Measurements from ENCODE around the gene SLC7A10.
"Not testable (repeated sequence)": the region's sequence is repeated elsewhere in the genome, so short reads cannot be mapped to it uniquely, and the experiment has no call there.

SLC7A10 gene

GRCh38 chr19:33235996-33236350, 10.3 kb upstream of the SLC7A10 start:
- DNase-seq: no peak

GRCh38 chr19:33235269-33235995, 9.8 kb upstream of the SLC7A10 start:
- peak; percentile 55 for DNase-seq

DNA sequence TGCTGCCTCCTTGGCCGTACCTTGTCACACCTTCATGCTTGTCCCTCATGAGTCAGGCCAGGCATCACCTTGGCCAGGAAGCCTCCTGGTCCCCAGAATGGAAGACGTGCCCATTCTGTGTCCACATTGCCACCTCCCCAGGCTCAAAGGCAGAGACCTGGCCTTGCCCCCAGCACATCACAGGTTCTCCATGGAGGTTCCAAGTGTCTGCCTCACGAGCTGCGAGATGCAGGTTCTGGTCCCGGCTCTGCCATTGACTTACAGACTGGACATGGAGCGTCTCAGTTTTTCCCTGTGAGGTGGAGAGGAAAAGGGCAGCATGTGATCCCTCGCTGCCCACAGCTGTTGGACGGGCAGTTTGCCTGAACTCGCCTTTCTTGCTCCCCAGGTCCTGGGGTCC, 9.1 kb upstream of the SLC7A10 start:
- no peak for DNase-seq

GRCh38 chr19:33234092-33234491, 8.4 kb upstream of the SLC7A10 start:
- no peak for DNase-seq

- DNase-seq: no peak
Measured at GRCh38 chr19:33233056-33233873, 7.6 kb upstream of the SLC7A10 start.

GRCh38 chr19:33232656-33233055, 7.0 kb upstream of the SLC7A10 start:
- no peak for DNase-seq

GRCh38 chr19:33231511-33231910, 5.9 kb upstream of the SLC7A10 start:
- no peak for DNase-seq

DNA sequence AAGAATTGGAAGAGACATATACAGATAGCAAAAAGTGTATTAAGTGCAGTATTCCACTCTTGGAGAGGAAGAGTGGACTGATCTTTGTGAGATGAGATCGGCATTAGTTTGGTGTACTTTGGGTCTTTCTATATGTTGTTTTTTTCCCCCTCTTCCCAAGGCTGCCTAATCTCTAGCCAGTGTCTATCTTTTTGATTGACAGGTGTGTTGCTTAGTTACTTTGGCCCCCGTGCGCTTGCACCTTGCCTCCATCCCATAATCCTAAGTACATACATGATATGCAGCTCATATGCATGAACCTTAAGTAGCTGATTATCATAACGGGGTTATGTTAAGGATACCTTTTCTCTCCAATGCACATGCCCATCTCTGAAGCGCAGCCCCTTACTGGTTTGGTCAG, 4.3 kb upstream of the SLC7A10 start:
- no peak for DNase-seq

- DNase-seq: no peak
Measured at GRCh38 chr19:33227870-33228599, 2.4 kb upstream of the SLC7A10 start.

DNA sequence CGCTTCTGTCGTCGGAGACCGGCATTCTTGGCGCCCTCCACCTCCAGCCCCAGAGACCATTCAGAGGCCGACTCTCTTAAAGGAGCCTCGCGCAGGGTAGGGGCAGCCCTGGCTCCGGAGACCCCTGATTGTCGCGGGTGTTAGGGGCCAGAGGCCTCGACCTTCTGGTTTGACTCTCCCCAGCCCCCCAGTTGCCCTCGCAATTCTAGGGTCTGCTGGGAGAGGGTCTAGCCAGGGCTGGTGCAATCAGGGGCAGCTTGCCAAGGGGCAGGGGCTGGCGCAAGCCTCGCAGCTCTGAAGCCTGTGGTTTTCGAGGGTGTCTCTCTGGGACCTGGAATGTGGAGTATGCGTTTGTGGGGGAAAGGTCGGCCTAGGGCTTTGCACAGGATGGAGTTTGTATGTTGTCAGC, 1.6 kb upstream of the SLC7A10 start:
- no peak for DNase-seq

- DNase-seq: no peak
Measured at GRCh38 chr19:33226550-33227241, 1.0 kb upstream of the SLC7A10 start.

DNA sequence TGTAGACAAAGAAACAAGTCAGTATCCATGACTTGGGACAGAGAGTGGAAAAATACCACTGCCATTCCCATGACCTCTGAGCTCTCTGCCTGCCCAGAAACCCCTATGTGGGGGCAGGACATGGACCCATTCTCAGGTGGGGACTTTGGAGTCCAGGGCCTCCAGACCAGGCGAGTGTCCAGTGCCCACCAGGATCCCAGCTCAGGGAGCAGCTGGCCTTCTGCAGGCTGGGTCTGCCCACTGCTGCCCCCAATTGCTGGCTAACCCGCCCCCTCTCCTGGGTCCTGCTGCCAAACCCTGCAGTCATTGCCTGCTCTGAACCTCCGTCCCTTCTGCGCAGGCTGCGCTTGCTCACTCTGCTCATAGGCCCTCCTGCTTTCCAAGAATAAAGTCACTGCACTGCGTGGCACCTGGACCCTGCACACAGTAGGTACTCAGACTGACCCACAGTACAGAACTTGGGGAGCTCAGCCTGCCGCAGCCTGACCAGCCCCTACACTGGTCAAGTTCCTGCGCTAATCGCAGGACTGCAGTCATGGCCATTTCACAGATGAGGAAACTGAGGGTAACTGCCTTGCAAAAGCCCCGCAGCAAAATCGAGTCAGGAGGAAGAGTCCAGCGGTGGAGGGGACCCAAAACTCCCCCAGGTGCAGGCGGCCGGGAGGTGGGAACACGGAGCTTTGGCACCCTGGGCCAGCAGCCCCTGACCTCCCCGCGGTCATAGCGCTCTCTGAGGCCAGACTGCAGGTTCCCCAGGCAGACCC, 774 bp downstream of the SLC7A10 start:
- no peak for DNase-seq

GRCh38 chr19:33222255-33222654, 3.4 kb downstream of the SLC7A10 start:
- not testable (repeated sequence) for DNase-seq

GRCh38 chr19:33221638-33222037, 4.0 kb downstream of the SLC7A10 start:
- DNase-seq: no peak

- no peak for DNase-seq
Measured at GRCh38 chr19:33220735-33221134, 4.9 kb downstream of the SLC7A10 start.

GRCh38 chr19:33220115-33220514, 5.5 kb downstream of the SLC7A10 start:
- no peak for DNase-seq

DNA sequence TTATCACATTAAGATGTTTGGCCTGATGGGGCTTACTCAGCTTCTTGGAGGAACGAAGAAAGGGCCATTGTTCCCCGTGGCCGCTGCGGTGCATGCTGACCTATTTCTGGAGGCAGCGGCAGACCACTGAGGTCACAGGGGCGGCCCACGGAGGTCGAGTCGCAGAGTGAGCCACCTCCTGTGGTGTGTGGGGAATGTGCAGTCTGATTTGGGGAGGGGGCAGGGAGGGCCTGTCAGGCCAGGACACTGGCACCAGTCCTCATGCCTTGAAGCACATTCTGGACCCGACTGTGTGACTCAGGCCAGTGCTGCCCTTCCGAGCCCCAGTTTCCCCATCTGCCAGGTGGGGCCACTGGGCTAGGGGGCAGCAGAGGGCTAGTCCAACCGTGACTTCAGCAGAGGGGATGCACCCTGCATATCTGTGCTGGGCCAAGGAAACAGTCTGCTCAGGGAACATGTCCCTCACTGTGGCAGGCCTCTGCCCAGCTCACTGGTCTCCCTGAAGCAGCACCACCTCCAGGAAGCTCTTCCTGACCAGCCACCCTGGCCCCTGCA, 6.3 kb downstream of the SLC7A10 start:
- DNase-seq: no peak

GRCh38 chr19:33217881-33218280, 7.8 kb downstream of the SLC7A10 start:
- no peak for DNase-seq

GRCh38 chr19:33216198-33216830, 9.3 kb downstream of the SLC7A10 start:
- DNase-seq: no peak

DNA sequence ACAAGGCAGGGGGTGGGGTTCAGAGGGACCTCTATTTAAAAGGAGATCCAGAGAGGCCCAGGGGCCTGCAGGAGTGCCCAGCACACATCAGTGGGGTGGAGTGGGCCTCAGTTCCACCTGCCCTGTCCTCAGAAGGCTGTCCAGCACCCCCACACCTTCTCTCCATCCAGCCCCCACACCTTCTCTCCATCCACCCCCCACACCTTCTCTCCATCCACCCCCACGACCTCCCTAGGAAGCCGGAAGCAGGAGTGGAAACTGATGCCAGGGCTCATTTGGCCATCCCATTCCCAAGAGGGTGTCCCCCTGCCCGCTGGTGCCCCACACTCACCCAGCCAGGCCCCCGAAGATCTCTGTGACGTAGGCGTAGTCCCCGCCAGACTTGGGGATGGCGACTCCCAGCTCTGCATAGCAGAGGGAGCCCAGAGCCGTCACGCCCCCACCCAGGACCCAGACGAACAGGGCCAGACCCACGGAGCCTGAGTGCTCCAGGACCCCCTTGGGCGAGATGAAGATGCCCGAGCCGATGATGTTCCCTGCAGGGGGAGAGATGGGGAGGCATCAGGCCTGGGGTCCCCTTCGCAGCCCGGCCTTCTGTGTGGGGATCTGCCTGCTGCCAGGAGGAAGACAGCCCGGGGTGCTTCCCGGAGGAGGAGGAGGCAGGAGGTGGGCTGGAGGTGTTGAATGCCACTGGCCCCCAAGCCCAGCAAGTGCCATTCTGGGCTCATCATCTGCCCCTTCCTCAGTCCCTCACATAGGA, 10.0 kb downstream of the SLC7A10 start:
- DNase-seq: no peak

DNA sequence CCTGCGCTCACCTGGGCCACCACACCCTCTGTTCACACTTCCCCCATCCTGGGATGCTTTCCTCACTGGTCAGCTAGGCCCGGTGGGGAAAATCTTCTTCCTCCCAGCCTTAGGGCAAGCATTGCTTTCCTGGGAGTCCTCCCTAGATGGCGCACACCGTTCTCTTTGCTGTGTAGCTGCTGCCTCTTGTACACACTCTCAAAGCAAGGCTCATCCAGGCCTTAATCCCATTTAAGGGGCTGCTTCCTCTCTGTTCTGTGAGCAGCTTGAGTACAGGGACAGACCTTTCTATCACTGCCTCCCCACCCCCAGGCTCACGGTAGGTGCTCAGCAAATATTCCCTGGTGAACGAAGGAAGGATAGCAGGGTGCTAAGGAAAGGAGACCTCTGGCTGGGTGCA, 11.1 kb downstream of the SLC7A10 start:
- no peak for DNase-seq
